Esophagus squamous epithelium (tissue), 5 donors: ENCODE data around the gene PCDHA8. TPM values are rescaled to one million over a fixed set of nuclear protein-coding genes. Genes with fewer than 3 reads are reported as not detected.
"Not testable (repeated sequence)": the region's sequence is repeated elsewhere in the genome, so short reads cannot be mapped to it uniquely, and the experiment has no call there.

Experiments used
- DNase-seq: peaks from one replicate; lab custom pipeline; 2025; lab: John Stamatoyannopoulos, UW
- H3K27ac ChIP-seq, 4 donors: fragments of 200-600 bp; sonication (generic); one replicate each; pipeline ENCODE4 v1.5.1; 2016 to 2019; ENCODE audit warnings: mild to moderate bottlenecking in 1 of 4
- H3K27me3 ChIP-seq, 4 donors: fragments of 200-600 bp; sonication (generic); 1 replicate in 3 of 4; 2 replicates in 1 of 4; pipeline versions ENCODE4 v1.5.1 to v1.6.0; 2017 to 2021; ENCODE audit warnings: antibody characterized with exemption in 1 of 4
- H3K36me3 ChIP-seq, 3 donors: fragments of 200-600 bp; sonication (generic); one replicate each; pipeline ENCODE4 v1.5.1; 2016 to 2019
- H3K4me1 ChIP-seq, 3 donors: fragments of 200-600 bp; sonication (generic); one replicate each; pipeline ENCODE4 v1.5.1; 2017 to 2019
- H3K4me3 ChIP-seq, 4 donors: fragments of 200-600 bp; sonication (generic); 1 replicate in 3 of 4; 2 replicates in 1 of 4; pipeline ENCODE4 v1.5.1; 2016 to 2019; ENCODE audit warnings: mild to moderate bottlenecking in 2 of 4, moderate library complexity in 1 of 4
- H3K9me3 ChIP-seq, 3 donors: fragments of 200-600 bp; sonication (generic); one replicate each; pipeline ENCODE4 v1.5.1; 2016 to 2019
- POLR2A ChIP-seq, 4 donors: fragments of 450-650 bp; IDR thresholded peaks; one replicate each; pipeline ENCODE4 v1.6.1; 2017; ENCODE audit warnings: antibody characterized with exemption in 4 of 4, mild to moderate bottlenecking in 4 of 4, moderate library complexity in 3 of 4
- WGBS, 2 donors: methylation state at CpG; one replicate each; pipeline ENCODE4 v1.1.5; 2018; 5-methylcytosine and 5-hydroxymethylcytosine counted together
- intact Hi-C: fragments of 100-400 bp; cut with DNase I; formaldehyde crosslinking; loops from one replicate; pipeline ENCODE4 v1.15.0; 2022
- total RNA-seq, 4 donors: library from RNA; depleted of rRNA; stranded (reverse); fragments of >200 nt; gene quantifications; one replicate each; pipeline ENCODE4 v1.1.0, GENCODE V29; 2016
- TF ChIP-seq, protein P1 (sequence below), 6 experiments: fragments of 450-650 bp in 4 of 6; fragments of 200-600 bp in 2 of 6; sonication (generic) in 2 of 6; IDR thresholded peaks; one replicate each; pipeline ENCODE4 v1.5.1; 2016 to 2019; ENCODE audit warnings: antibody characterized with exemption in 6 of 6, mild to moderate bottlenecking in 4 of 6, moderate library complexity in 4 of 6
- donor health status: DM: yes; HTN: yes; CAD: no.

Gene PCDHA8
- total RNA-seq, 4 donors from 2014 or later: 0.19 TPM; not detected in 3

- no peak for DNase-seq
- no peak overlapping the region for H3K4me3 ChIP-seq
- H3K27me3 ChIP-seq: peaks cover 0 to 10% (median 0%) of the 10 kb centered on the region in 4 donors
- TF ChIP-seq POLR2A (IDR thresholded peaks at IDR 0.05): no peak
- TF ChIP-seq, protein P1, sequence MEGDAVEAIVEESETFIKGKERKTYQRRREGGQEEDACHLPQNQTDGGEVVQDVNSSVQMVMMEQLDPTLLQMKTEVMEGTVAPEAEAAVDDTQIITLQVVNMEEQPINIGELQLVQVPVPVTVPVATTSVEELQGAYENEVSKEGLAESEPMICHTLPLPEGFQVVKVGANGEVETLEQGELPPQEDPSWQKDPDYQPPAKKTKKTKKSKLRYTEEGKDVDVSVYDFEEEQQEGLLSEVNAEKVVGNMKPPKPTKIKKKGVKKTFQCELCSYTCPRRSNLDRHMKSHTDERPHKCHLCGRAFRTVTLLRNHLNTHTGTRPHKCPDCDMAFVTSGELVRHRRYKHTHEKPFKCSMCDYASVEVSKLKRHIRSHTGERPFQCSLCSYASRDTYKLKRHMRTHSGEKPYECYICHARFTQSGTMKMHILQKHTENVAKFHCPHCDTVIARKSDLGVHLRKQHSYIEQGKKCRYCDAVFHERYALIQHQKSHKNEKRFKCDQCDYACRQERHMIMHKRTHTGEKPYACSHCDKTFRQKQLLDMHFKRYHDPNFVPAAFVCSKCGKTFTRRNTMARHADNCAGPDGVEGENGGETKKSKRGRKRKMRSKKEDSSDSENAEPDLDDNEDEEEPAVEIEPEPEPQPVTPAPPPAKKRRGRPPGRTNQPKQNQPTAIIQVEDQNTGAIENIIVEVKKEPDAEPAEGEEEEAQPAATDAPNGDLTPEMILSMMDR (IDR thresholded peaks at IDR 0.05): no peak
- no peaks in the 10 kb centered on the region for H3K36me3 ChIP-seq
- no peak overlapping the region for H3K27ac ChIP-seq
- intact Hi-C loops: no loop called here
- H3K9me3 ChIP-seq: peaks cover 0 to 32% (median 9%) of the 10 kb centered on the region in 3 donors
- H3K4me1 ChIP-seq: no peaks in the 10 kb centered on the region
- WGBS, 2 donors: 76 to 96% methylated on average over 5 to 6 of the region's 43 CpGs
Observed at GRCh38 chr5:140808889-140809291, 32.1 kb upstream of the PCDHA8 start.

DNA sequence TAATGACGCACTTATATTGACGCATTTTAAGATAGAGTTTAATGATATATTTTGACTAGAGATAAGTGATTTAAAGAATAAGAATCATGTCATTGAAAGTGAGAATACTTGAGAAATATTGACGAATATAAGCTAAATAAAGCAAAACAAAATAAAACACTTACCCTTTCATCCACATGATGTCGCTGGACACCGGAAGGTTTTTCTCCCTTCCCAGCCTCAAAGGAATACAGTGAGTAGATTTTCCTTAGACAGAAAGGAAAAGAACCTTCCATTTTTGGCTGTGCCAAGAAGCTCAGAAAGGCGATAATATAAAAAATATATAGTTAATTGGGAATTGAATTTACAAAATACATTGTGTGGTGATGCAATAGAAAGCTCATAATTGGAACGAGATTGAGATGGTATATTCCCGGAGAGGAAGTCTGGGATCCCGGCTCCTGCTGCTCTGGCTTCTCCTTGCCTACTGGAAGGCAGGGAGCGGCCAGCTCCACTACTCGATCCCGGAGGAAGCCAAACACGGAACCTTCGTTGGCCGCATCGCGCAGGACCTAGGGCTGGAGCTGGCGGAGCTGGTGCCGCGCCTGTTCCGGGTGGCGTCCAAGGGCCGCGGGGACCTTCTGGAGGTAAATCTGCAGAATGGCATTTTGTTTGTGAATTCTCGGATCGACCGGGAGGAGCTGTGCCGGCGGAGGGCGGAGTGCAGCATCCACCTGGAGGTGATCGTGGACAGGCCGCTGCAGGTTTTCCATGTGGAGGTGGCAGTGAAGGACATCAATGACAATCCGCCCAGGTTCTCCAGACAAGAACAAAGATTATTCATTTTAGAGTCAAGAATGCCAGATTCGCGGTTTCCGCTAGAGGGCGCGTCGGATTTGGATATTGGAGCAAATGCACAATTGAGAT, 19.4 kb upstream of the PCDHA8 start, which contains the start of gene PCDHA5:
PCDHA5 (plus strand) TSS at position 239 of the 906 bp plus-strand sequence.
- WGBS, 2 donors: 28 to 45% methylated on average over 22 to 24 of the region's 39 CpGs
- H3K27ac ChIP-seq: no peak within 1 kb of the TSS

GRCh38 chr5:140822281-140822629, 18.7 kb upstream of the PCDHA8 start:
- DNase-seq: no peak
- no peaks in the 10 kb centered on the region for H3K36me3 ChIP-seq
- H3K4me1 ChIP-seq: no peaks in the 10 kb centered on the region
- H3K4me3 ChIP-seq: no peak overlapping the region
- intact Hi-C loops: no loop called here
- WGBS, 2 donors: 20 to 32% methylated on average over 6 of the region's 6 CpGs
- peaks cover 0 to 31% (median 23%) of the 10 kb centered on the region in 3 donors for H3K9me3 ChIP-seq
- H3K27ac ChIP-seq: no peak overlapping the region
- H3K27me3 ChIP-seq: peaks cover 0 to 33% (median 0%) of the 10 kb centered on the region in 4 donors
- TF ChIP-seq, protein P1 (IDR thresholded peaks at IDR 0.05): no peak
- no peak for TF ChIP-seq POLR2A (IDR thresholded peaks at IDR 0.05)

More for the DNA sequence above, 19.4 kb upstream of the PCDHA8 start, which contains the start of gene PCDHA5:
- no peak within 1 kb of the TSS for H3K4me3 ChIP-seq
- no peaks in the 10 kb centered on the region for H3K36me3 ChIP-seq
- intact Hi-C loops: no loop called here
- no peak for DNase-seq
- no peaks in the 10 kb centered on the region for H3K4me1 ChIP-seq
- no peak for TF ChIP-seq POLR2A (IDR thresholded peaks at IDR 0.05)
- TF ChIP-seq, protein P1 (IDR thresholded peaks at IDR 0.05): peak in 1 of 6 experiments; percentile 34
- H3K9me3 ChIP-seq: peaks cover 0 to 31% (median 23%) of the 10 kb centered on the region in 3 donors
- H3K27me3 ChIP-seq: peaks cover 0 to 29% (median 0%) of the 10 kb centered on the region in 4 donors

DNA sequence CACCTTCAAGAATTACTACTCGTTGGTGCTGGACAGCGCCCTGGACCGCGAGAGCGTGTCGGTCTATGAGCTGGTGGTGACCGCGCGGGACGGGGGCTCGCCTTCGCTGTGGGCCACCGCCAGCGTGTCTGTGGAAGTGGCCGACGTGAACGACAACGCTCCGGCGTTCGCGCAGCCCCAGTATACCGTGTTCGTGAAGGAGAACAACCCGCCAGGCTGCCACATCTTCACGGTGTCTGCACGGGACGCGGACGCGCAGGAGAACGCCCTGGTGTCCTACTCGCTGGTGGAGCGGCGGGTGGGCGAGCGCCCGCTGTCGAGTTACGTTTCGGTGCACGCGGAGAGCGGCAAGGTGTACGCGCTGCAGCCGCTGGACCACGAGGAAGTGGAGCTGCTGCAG, 18.0 kb upstream of the PCDHA8 start:
- intact Hi-C loops, H3K36me3 ChIP-seq, DNase-seq, H3K4me1 ChIP-seq, H3K4me3 ChIP-seq, H3K27ac ChIP-seq: not testable (repeated sequence)
- WGBS, 2 donors: 63 to 78% methylated on average over 22 to 29 of the region's 48 CpGs
- H3K9me3 ChIP-seq: peaks cover 0 to 35% (median 28%) of the 10 kb centered on the region in 3 donors
- peaks cover 0 to 40% (median 0%) of the 10 kb centered on the region in 4 donors for H3K27me3 ChIP-seq

DNA sequence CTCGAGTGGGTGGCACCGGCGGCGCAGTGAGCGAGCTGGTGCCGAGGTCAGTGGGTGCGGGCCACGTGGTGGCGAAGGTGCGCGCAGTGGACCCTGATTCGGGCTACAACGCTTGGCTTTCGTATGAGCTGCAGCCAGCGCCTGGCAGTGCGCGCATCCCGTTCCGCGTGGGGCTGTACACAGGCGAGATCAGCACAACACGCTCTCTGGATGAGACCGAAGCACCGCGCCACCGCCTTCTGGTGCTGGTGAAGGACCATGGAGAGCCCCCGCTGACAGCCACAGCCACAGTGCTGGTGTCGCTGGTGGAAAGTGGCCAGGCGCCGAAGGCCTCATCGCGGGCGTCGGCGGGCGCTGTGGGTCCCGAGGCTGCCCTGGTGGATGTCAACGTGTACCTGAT, 17.5 kb upstream of the PCDHA8 start:
- TF ChIP-seq POLR2A (IDR thresholded peaks at IDR 0.05): no peak
- TF ChIP-seq, protein P1 (IDR thresholded peaks at IDR 0.05): no peak
- no peaks in the 10 kb centered on the region for H3K4me1 ChIP-seq
- peaks cover 0 to 45% (median 0%) of the 10 kb centered on the region in 4 donors for H3K27me3 ChIP-seq
- intact Hi-C loops: no loop called here
- no peak for DNase-seq
- no peak overlapping the region for H3K4me3 ChIP-seq
- H3K27ac ChIP-seq: no peak overlapping the region
- WGBS, 2 donors: 80 to 93% methylated on average over 1 to 11 of the region's 38 CpGs
- no peaks in the 10 kb centered on the region for H3K36me3 ChIP-seq
- peaks cover 0 to 40% (median 32%) of the 10 kb centered on the region in 3 donors for H3K9me3 ChIP-seq
